Keratinocyte (primary cell): Measurements from ENCODE around the gene NFATC2. TPM values are rescaled to one million over a fixed set of nuclear protein-coding genes. Genes with fewer than 3 reads are reported as not detected.
A peak's percentile ranks its signal among the peaks of the same experiment; 100 is the strongest.

Source experiments
- DNase-seq: peaks from one replicate; pipeline ENCODE4 v3.0.0-alpha.2; 2011; ENCODE audit warnings: low read depth, missing footprints, low spot score
- FAIRE-seq: peaks from 2 replicates; lab custom pipeline; 2011; peaks lifted over from hg19 to GRCh38; lab: Jason Lieb, UNC
- H2AFZ ChIP-seq: 2 replicates; pipeline ENCODE4 v1.6.0; 2012; ENCODE audit warnings: low read length, control low read depth, inconsistent platforms; ENCODE audit not compliant: control insufficient read depth
- H3K27ac ChIP-seq: 2 replicates; pipeline ENCODE4 v1.5.1; 2011; ENCODE audit warnings: low read length; ENCODE audit not compliant: control insufficient read depth, insufficient read depth
- H3K27me3 ChIP-seq: 3 replicates; pipeline ENCODE4 v1.6.0; 2011; ENCODE audit warnings: low read length; ENCODE audit not compliant: control insufficient read depth, insufficient read depth; ENCODE audit errors: extremely low read depth
- H3K36me3 ChIP-seq, 2 experiments: 2 replicates in 1 of 2; 3 replicates in 1 of 2; pipeline ENCODE4 v1.5.1; 2011; ENCODE audit warnings: low read length in 2 of 2, mild to moderate bottlenecking in 1 of 2; ENCODE audit not compliant: control insufficient read depth in 2 of 2, insufficient read depth in 2 of 2; ENCODE audit errors: extremely low read depth in 1 of 2
- H3K4me1 ChIP-seq: 3 replicates; pipeline ENCODE4 v1.5.1; 2011; ENCODE audit warnings: low read length; ENCODE audit not compliant: control insufficient read depth, insufficient read depth; ENCODE audit errors: extremely low read depth
- H3K4me2 ChIP-seq: 3 replicates; pipeline ENCODE4 v1.6.0; 2011; ENCODE audit warnings: low read depth, low read length; ENCODE audit not compliant: control insufficient read depth, insufficient read depth; ENCODE audit errors: extremely low read depth
- H3K4me3 ChIP-seq, 3 experiments: fragments of 200-600 bp in 1 of 3; sonication (generic) in 1 of 3; 2 replicates in 2 of 3; 3 replicates in 1 of 3; pipeline ENCODE4 v1.5.1; 2011 to 2016; ENCODE audit warnings: low read length in 3 of 3, mild to moderate bottlenecking in 3 of 3, control low read depth in 2 of 3, inconsistent platforms in 1 of 3, low read depth in 1 of 3, mixed read lengths in 1 of 3, mixed run types in 1 of 3, moderate library complexity in 1 of 3; ENCODE audit not compliant: control insufficient read depth in 2 of 3, insufficient read depth in 2 of 3; ENCODE audit errors: extremely low read depth in 1 of 3
- H3K79me2 ChIP-seq: 2 replicates; pipeline ENCODE4 v1.6.0; 2012; ENCODE audit warnings: low read length; ENCODE audit not compliant: control insufficient read depth, insufficient read depth
- H3K9ac ChIP-seq: 3 replicates; pipeline ENCODE4 v1.6.0; 2011; ENCODE audit warnings: low read length; ENCODE audit not compliant: control insufficient read depth, insufficient read depth; ENCODE audit errors: extremely low read depth
- H3K9me1 ChIP-seq: 3 replicates; pipeline ENCODE4 v1.6.0; 2011; ENCODE audit warnings: low read length; ENCODE audit not compliant: control insufficient read depth, insufficient read depth; ENCODE audit errors: extremely low read depth
- H3K9me3 ChIP-seq: 2 replicates; pipeline ENCODE4 v1.5.1; 2012; ENCODE audit warnings: low read depth, low read length; ENCODE audit not compliant: control insufficient read depth
- H4K20me1 ChIP-seq: 3 replicates; pipeline ENCODE4 v1.6.0; 2011; ENCODE audit warnings: low read length; ENCODE audit not compliant: control insufficient read depth, insufficient read depth; ENCODE audit errors: extremely low read depth
- CTCF ChIP-seq, 3 experiments: IDR thresholded peaks in 1 of 3; conservative IDR thresholded peaks in 1 of 3; optimal IDR thresholded peaks in 1 of 3; 2 replicates in 2 of 3; 3 replicates in 1 of 3; pipeline versions ENCODE3 to v1.5.1; 2011; ENCODE audit warnings: low read length in 3 of 3, mild to moderate bottlenecking in 3 of 3, moderate library complexity in 2 of 3, control low read depth in 1 of 3, inconsistent platforms in 1 of 3; ENCODE audit not compliant: insufficient read depth in 2 of 3; ENCODE audit errors: extremely low read depth in 1 of 3
- EZH2 ChIP-seq: IDR thresholded peaks from one replicate; pipeline ENCODE4 v1.6.1; 2012; ENCODE audit warnings: inconsistent platforms, mild to moderate bottlenecking, low read length, moderate library complexity
- dilution Hi-C: fragments of 300-500 bp; cut with MboI; formaldehyde crosslinking; loops from one replicate; pipeline ENCODE4 v1.7.0; 2020; ENCODE audit warnings: low sequenced_read_pairs; ENCODE audit not compliant: extremely low pct_ligation_motif_present
- polyA plus RNA-seq, 5 experiments: library from polyadenylated mRNA; depleted of rRNA in 3 of 5; stranded (reverse) in 3 of 5; stranded (forward) in 1 of 5; unstranded in 1 of 5; fragments of >200 nt; gene quantifications; 1 replicate in 1 of 5; 2 replicates in 3 of 5; 3 replicates in 1 of 5; pipeline versions ENCODE4 v1.2.1 to v1.2.3, GENCODE V29; 2011 to 2012; ENCODE audit warnings: missing spikeins in 2 of 5, low read depth in 1 of 5, low replicate concordance in 1 of 5

NFATC2 gene
- polyA plus RNA-seq, 1 donor (not counting 4 experiments of a cell fraction or from before 2014, with no cell fraction given) = 0.05 TPM

DNA sequence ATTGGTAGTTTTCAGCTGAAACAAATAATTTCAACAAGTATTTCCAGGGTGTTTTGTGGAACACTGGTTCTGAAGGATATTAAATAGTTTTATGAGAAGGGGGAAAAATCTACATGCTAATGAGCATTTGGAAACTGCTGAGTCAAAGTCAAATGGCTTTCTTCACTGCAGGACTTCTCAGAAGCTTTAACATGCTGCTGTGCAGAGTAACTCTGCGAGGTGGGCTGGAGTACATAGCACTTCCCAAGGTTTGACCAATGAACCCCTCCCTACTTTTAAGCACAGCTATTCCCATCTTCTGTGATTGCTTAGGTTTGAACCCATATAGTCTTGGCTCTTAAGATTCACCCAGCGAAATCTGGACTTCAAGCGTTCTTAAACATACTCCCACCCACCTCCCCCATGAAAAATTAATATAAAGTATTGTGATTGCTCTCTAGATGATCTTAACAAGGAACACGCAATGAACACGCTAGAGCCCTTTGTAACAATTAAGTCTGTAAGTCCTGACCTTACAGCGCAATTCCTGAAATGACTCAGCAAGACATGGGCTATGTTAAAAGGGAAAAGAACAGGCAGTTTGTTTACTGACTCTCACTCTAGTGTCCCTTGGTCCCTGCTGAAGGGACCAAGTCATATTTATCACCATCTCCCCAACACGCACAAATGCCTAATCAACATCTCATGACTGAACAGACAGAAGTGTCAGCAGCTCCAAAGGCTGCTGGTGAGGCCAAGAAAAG lies 105.2 kb downstream of the NFATC2 start:
- H3K4me3 ChIP-seq = no peak overlapping the region
- H3K27me3 ChIP-seq = peaks cover 5% of the 10 kb centered on the region
- dilution Hi-C loops = no loop called here
- H3K9me1 ChIP-seq = no peaks in the 10 kb centered on the region
- H3K9ac ChIP-seq = no peak overlapping the region
- no peaks in the 10 kb centered on the region for H3K79me2 ChIP-seq
- DNase-seq = no peak
- H3K9me3 ChIP-seq = no peaks in the 10 kb centered on the region
- peaks cover 7% of the 10 kb centered on the region for H3K4me1 ChIP-seq
- H3K4me2 ChIP-seq = no peak overlapping the region
- H3K27ac ChIP-seq = no peak overlapping the region
- no peaks in the 10 kb centered on the region for H3K36me3 ChIP-seq
- FAIRE-seq = no peak
- H2AFZ ChIP-seq = no peak overlapping the region
- TF ChIP-seq CTCF (optimal IDR thresholded peaks at IDR 0.05 in 1 of 3, IDR thresholded peaks at IDR 0.05 in 1 of 3, conservative IDR thresholded peaks at IDR 0.05 in 1 of 3; ENCODE audit: extremely low read depth in 1 of 3, insufficient read depth in 2 of 3, low read length in 3 of 3) (no peak), EZH2 (no peak)
- no peaks in the 10 kb centered on the region for H4K20me1 ChIP-seq

- Histone ChIP-seq H2AFZ (no peak overlapping the region), H3K4me1 (peaks cover 7% of the 10 kb centered on the region), H3K9ac (no peak overlapping the region), H3K27ac (no peak overlapping the region), H3K9me1 (no peaks in the 10 kb centered on the region), H3K4me2 (peak overlapping the region; percentile 1), H3K4me3 (no peak overlapping the region), H3K36me3 (no peaks in the 10 kb centered on the region), H3K9me3 (no peaks in the 10 kb centered on the region), H3K79me2 (no peaks in the 10 kb centered on the region), H3K27me3 (peaks cover 12% of the 10 kb centered on the region), H4K20me1 (no peaks in the 10 kb centered on the region)
- FAIRE-seq (peak; percentile 53), DNase-seq (no peak)
- no peak for TF ChIP-seq EZH2
- TF ChIP-seq CTCF (optimal IDR thresholded peaks at IDR 0.05 in 1 of 3, IDR thresholded peaks at IDR 0.05 in 1 of 3, conservative IDR thresholded peaks at IDR 0.05 in 1 of 3; ENCODE audit: extremely low read depth in 1 of 3, insufficient read depth in 2 of 3, low read length in 3 of 3) = no peak
- dilution Hi-C loops = no loop called here
Measured at GRCh38 chr20:51434580-51435247, 107.8 kb downstream of the NFATC2 start.
